Mesenchymal stem cell (in vitro differentiated cells and primary cell): ENCODE results near the gene PKHD1.
A peak's percentile ranks its signal among the peaks of the same experiment; 100 is the strongest.

Experiments used
- DNase-seq: peaks from one replicate; pipeline ENCODE4 v3.0.0-alpha.2; 2013
- H2AFZ ChIP-seq: one replicate; pipeline ENCODE4 v1.6.1; 2013; ENCODE audit warnings: low read depth, mild to moderate bottlenecking, control low read depth, inconsistent platforms, low read length, moderate library complexity
- H2AK5ac ChIP-seq: 2 replicates; pipeline ENCODE4 v1.6.1; 2013; ENCODE audit warnings: low read length, moderate library complexity, mild to moderate bottlenecking, inconsistent platforms; ENCODE audit not compliant: severe bottlenecking
- H2BK120ac ChIP-seq: one replicate; pipeline ENCODE4 v1.6.1; 2013; ENCODE audit warnings: low read depth, mild to moderate bottlenecking, inconsistent platforms, low read length, moderate library complexity
- H2BK12ac ChIP-seq, 2 experiments: one replicate each; pipeline ENCODE4 v1.6.1; 2013; ENCODE audit warnings: inconsistent platforms in 2 of 2, low read length in 2 of 2, mild to moderate bottlenecking in 2 of 2, moderate library complexity in 2 of 2, control low read depth in 1 of 2
- H2BK15ac ChIP-seq: one replicate; pipeline ENCODE4 v1.6.1; 2013; ENCODE audit warnings: mild to moderate bottlenecking, low read depth, inconsistent platforms; ENCODE audit not compliant: poor library complexity, severe bottlenecking
- H2BK5ac ChIP-seq: 2 replicates; pipeline ENCODE4 v1.6.1; 2013; ENCODE audit warnings: low read depth, mild to moderate bottlenecking, low read length, control low read depth, inconsistent platforms; ENCODE audit not compliant: poor library complexity, severe bottlenecking
- H3K14ac ChIP-seq, 2 experiments: one replicate each; pipeline ENCODE4 v1.6.1; 2013; ENCODE audit warnings: inconsistent platforms in 2 of 2, low read length in 2 of 2, control low read depth in 1 of 2, mild to moderate bottlenecking in 1 of 2, moderate library complexity in 1 of 2
- H3K18ac ChIP-seq, 2 experiments: one replicate each; pipeline ENCODE4 v1.6.1; 2013; ENCODE audit warnings: inconsistent platforms in 2 of 2, low read length in 2 of 2, control low read depth in 1 of 2, low read depth in 1 of 2, mild to moderate bottlenecking in 1 of 2
- H3K23ac ChIP-seq, 2 experiments: one replicate each; pipeline ENCODE4 v1.6.1; 2013; ENCODE audit warnings: inconsistent platforms in 2 of 2, low read length in 2 of 2, mild to moderate bottlenecking in 2 of 2, moderate library complexity in 2 of 2, control low read depth in 1 of 2
- H3K27ac ChIP-seq: 2 replicates; pipeline ENCODE4 v1.5.1; 2013; ENCODE audit warnings: mild to moderate bottlenecking, moderate library complexity, low read length, control low read depth, inconsistent platforms; ENCODE audit not compliant: poor library complexity, severe bottlenecking
- H3K27me3 ChIP-seq, 2 experiments: 2 replicates each; pipeline versions ENCODE4 v1.6.1 to v1.7.0; 2013; ENCODE audit warnings: low read length in 2 of 2, mild to moderate bottlenecking in 2 of 2, moderate library complexity in 2 of 2, control low read depth in 1 of 2, inconsistent platforms in 1 of 2; ENCODE audit not compliant: control insufficient read depth in 1 of 2, insufficient read depth in 1 of 2
- H3K36me3 ChIP-seq, 2 experiments: 2 replicates each; pipeline versions ENCODE4 v1.6.1 to v1.7.0; 2013; ENCODE audit warnings: low read length in 2 of 2, control low read depth in 1 of 2, inconsistent platforms in 1 of 2, low read depth in 1 of 2, mild to moderate bottlenecking in 1 of 2; ENCODE audit not compliant: insufficient read depth in 2 of 2, control insufficient read depth in 1 of 2
- H3K4ac ChIP-seq, 2 experiments: one replicate each; pipeline ENCODE4 v1.6.1; 2013; ENCODE audit warnings: inconsistent platforms in 2 of 2, low read length in 2 of 2, mild to moderate bottlenecking in 2 of 2, moderate library complexity in 2 of 2, control low read depth in 1 of 2, low read depth in 1 of 2
- H3K4me1 ChIP-seq: 2 replicates; pipeline ENCODE4 v1.6.1; 2013; ENCODE audit warnings: low read depth, low read length, control low read depth; ENCODE audit not compliant: control insufficient read depth, insufficient read depth
- H3K4me2 ChIP-seq: 2 replicates; pipeline ENCODE4 v1.6.1; 2013; ENCODE audit warnings: low read length, mild to moderate bottlenecking, inconsistent platforms; ENCODE audit not compliant: poor library complexity, severe bottlenecking
- H3K4me3 ChIP-seq, 2 experiments: 2 replicates each; pipeline versions ENCODE4 v1.5.1 to v1.7.0; 2013; ENCODE audit warnings: low read length in 2 of 2, mild to moderate bottlenecking in 2 of 2, control low read depth in 1 of 2, low read depth in 1 of 2; ENCODE audit not compliant: insufficient read depth in 1 of 2
- H3K79me1 ChIP-seq: replicated peaks from 2 replicates; pipeline ENCODE4 v1.6.1; 2013; ENCODE audit warnings: mild to moderate bottlenecking, control low read depth, low read length, inconsistent platforms; ENCODE audit not compliant: poor library complexity, severe bottlenecking
- H3K9ac ChIP-seq: 2 replicates; pipeline ENCODE4 v1.7.0; 2013; ENCODE audit warnings: mild to moderate bottlenecking, low read length, moderate library complexity
- H3K9me3 ChIP-seq: 2 replicates; pipeline ENCODE4 v1.7.0; 2013; ENCODE audit warnings: mild to moderate bottlenecking, low read length; ENCODE audit not compliant: control insufficient read depth
- H4K8ac ChIP-seq: one replicate; pipeline ENCODE4 v1.6.1; 2013; ENCODE audit warnings: inconsistent platforms, mild to moderate bottlenecking, low read length, moderate library complexity
- H4K91ac ChIP-seq: one replicate; pipeline ENCODE4 v1.6.1; 2013; ENCODE audit warnings: mild to moderate bottlenecking, low read length, inconsistent platforms
- WGBS: methylation state at CpG from one replicate; pipeline ENCODE4 v1.1.7; 2013; ENCODE audit warnings: mixed read lengths; 5-methylcytosine and 5-hydroxymethylcytosine counted together

The PKHD1 gene

GRCh38 chr6:52074716-52075115 lies 12.7 kb downstream of the PKHD1 start:
- peak overlapping the region; percentile 61 for H2BK5ac ChIP-seq
- no peak overlapping the region for H3K23ac ChIP-seq
- H4K91ac ChIP-seq: no peak overlapping the region
- H3K18ac ChIP-seq: no peak overlapping the region
- peak overlapping the region; percentile 99 for H2AK5ac ChIP-seq
- H3K27ac ChIP-seq: peak overlapping the region; percentile 10
- H3K4me3 ChIP-seq: no peak overlapping the region
- H2BK120ac ChIP-seq: no peak overlapping the region
- peaks cover 0 to 18% of the 10 kb centered on the region in 2 experiments for H3K27me3 ChIP-seq
- no peak overlapping the region for H4K8ac ChIP-seq
- H3K4me2 ChIP-seq: no peak overlapping the region
- H3K4me1 ChIP-seq: peaks cover 9% of the 10 kb centered on the region
- no peak overlapping the region for H2AFZ ChIP-seq
- H3K36me3 ChIP-seq: no peaks in the 10 kb centered on the region
- H3K79me1 ChIP-seq: no peaks in the 10 kb centered on the region
- H3K9me3 ChIP-seq: no peaks in the 10 kb centered on the region
- no peak overlapping the region for H2BK12ac ChIP-seq
- DNase-seq: no peak
- 73% methylated on average over 4 of the region's 5 CpGs for WGBS
- H3K4ac ChIP-seq: no peak overlapping the region
- H2BK15ac ChIP-seq: no peak overlapping the region
- no peak overlapping the region for H3K9ac ChIP-seq
- H3K14ac ChIP-seq: no peak overlapping the region

- Histone ChIP-seq H2AFZ (no peak overlapping the region), H3K4ac (no peak overlapping the region), H4K91ac (no peak overlapping the region), H3K23ac (no peak overlapping the region), H2BK120ac (no peak overlapping the region), H2BK5ac (no peak overlapping the region), H3K18ac (no peak overlapping the region), H3K27ac (no peak overlapping the region), H3K79me1 (no peaks in the 10 kb centered on the region), H2BK12ac (no peak overlapping the region), H2BK15ac (no peak overlapping the region), H3K9ac (no peak overlapping the region), H2AK5ac (no peak overlapping the region), H3K14ac (no peak overlapping the region), H3K4me3 (no peak overlapping the region), H3K27me3 (peaks cover 0 to 18% of the 10 kb centered on the region in 2 experiments), H3K4me1 (peaks cover 7% of the 10 kb centered on the region), H3K9me3 (no peaks in the 10 kb centered on the region), H3K36me3 (no peaks in the 10 kb centered on the region), H3K4me2 (no peak overlapping the region), H4K8ac (no peak overlapping the region)
- 89% methylated on average over 1 of the region's 2 CpGs for WGBS
- no peak for DNase-seq
These were observed 13.3 kb downstream of the PKHD1 start for GRCh38 chr6:52074155-52074554.

GRCh38 chr6:52065621-52066020 lies 21.8 kb downstream of the PKHD1 start:
- H2BK5ac ChIP-seq: no peak overlapping the region
- no peak overlapping the region for H3K4me3 ChIP-seq
- H2BK12ac ChIP-seq: no peak overlapping the region
- peaks cover 5% of the 10 kb centered on the region for H3K4me1 ChIP-seq
- H3K18ac ChIP-seq: no peak overlapping the region
- no peak overlapping the region for H3K23ac ChIP-seq
- H3K4me2 ChIP-seq: no peak overlapping the region
- H3K79me1 ChIP-seq: no peaks in the 10 kb centered on the region
- H2AK5ac ChIP-seq: peak overlapping the region; percentile 50
- peaks cover 0 to 3% of the 10 kb centered on the region in 2 experiments for H3K27me3 ChIP-seq
- no peaks in the 10 kb centered on the region for H3K9me3 ChIP-seq
- H4K91ac ChIP-seq: no peak overlapping the region
- H2BK15ac ChIP-seq: no peak overlapping the region
- H3K4ac ChIP-seq: no peak overlapping the region
- no peak overlapping the region for H2AFZ ChIP-seq
- no peak overlapping the region for H3K14ac ChIP-seq
- DNase-seq: no peak
- H3K36me3 ChIP-seq: peaks cover 0 to 2% of the 10 kb centered on the region in 2 experiments
- H3K9ac ChIP-seq: no peak overlapping the region
- H2BK120ac ChIP-seq: no peak overlapping the region
- H3K27ac ChIP-seq: no peak overlapping the region
- no peak overlapping the region for H4K8ac ChIP-seq

GRCh38 chr6:52063584-52064344 lies 23.6 kb downstream of the PKHD1 start:
- Histone ChIP-seq H2AFZ (no peak overlapping the region), H3K9ac (no peak overlapping the region), H4K91ac (no peak overlapping the region), H3K27me3 (peaks cover 0 to 3% of the 10 kb centered on the region in 2 experiments), H3K27ac (peak overlapping the region; percentile 89), H3K79me1 (no peaks in the 10 kb centered on the region), H3K36me3 (peaks cover 0 to 2% of the 10 kb centered on the region in 2 experiments), H2BK5ac (no peak overlapping the region), H2BK120ac (no peak overlapping the region), H2AK5ac (no peak overlapping the region), H3K4me1 (peaks cover 6% of the 10 kb centered on the region), H3K18ac (no peak overlapping the region), H2BK15ac (no peak overlapping the region), H3K23ac (no peak overlapping the region), H3K4me3 (peak overlapping the region in 1 of 2 experiments; percentile 7), H3K9me3 (no peaks in the 10 kb centered on the region), H3K14ac (no peak overlapping the region), H3K4me2 (no peak overlapping the region), H4K8ac (no peak overlapping the region), H2BK12ac (no peak overlapping the region), H3K4ac (no peak overlapping the region)
- DNase-seq: peak; percentile 22
- WGBS: 24% methylated on average over 5 of the region's 5 CpGs
